IMR-90 (cell line): ENCODE data around the gene POU6F1.

Source experiments
- CEBPB ChIP-seq: IDR thresholded peaks from 2 replicates; pipeline ENCODE4 v1.6.1; 2012; ENCODE audit warnings: low read depth, low read length, improper control_type of control experiment
- CHD1 ChIP-seq: IDR thresholded peaks from 2 replicates; pipeline ENCODE4 v1.6.1; 2012; ENCODE audit warnings: low read depth, low read length, improper control_type of control experiment
- CTCF ChIP-seq: conservative IDR thresholded peaks from 2 replicates; pipeline ENCODE4 v1.5.1; 2012; ENCODE audit warnings: mild to moderate bottlenecking, low read depth, low read length, improper control_type of control experiment
- ELK1 ChIP-seq: fragments of 150-350 bp; IDR thresholded peaks from 2 replicates; pipeline ENCODE4 v1.6.1; 2016; ENCODE audit warnings: low read depth, mild to moderate bottlenecking, low read length, moderate library complexity, borderline replicate concordance
- MAFK ChIP-seq: IDR thresholded peaks from 2 replicates; pipeline ENCODE4 v1.6.1; 2012; ENCODE audit warnings: low read depth, low read length, improper control_type of control experiment
- POLR2A ChIP-seq: IDR thresholded peaks from 2 replicates; pipeline ENCODE4 v1.6.1; 2012; ENCODE audit warnings: mild to moderate bottlenecking, low read depth, low read length
- RCOR1 ChIP-seq: IDR thresholded peaks from 2 replicates; pipeline ENCODE4 v1.6.1; 2012; ENCODE audit warnings: mild to moderate bottlenecking, low read length, improper control_type of control experiment; ENCODE audit not compliant: insufficient replicate concordance
- SMC3 ChIP-seq: fragments of 150-350 bp; IDR thresholded peaks from 2 replicates; pipeline ENCODE4 v1.6.1; 2016; ENCODE audit warnings: low read depth, mild to moderate bottlenecking, antibody characterized with exemption, low read length, moderate library complexity
- USF2 ChIP-seq: fragments of 150-350 bp; IDR thresholded peaks from 2 replicates; pipeline ENCODE4 v1.6.1; 2017; ENCODE audit warnings: mild to moderate bottlenecking, antibody characterized with exemption, low read length, low read depth

GRCh38 chr12:51265024-51265423 is 47.2 kb upstream of the POU6F1 start:
- TF ChIP-seq CEBPB (no peak), CTCF (no peak), POLR2A (no peak), MAFK (no peak), RCOR1 (no peak), ELK1 (no peak), USF2 (no peak), SMC3 (no peak), CHD1 (no peak)
